GM18505 (cell line): ENCODE data around the gene FANCI.

Experiments
- ATAC-seq: cut with Tn5 transposase; IDR thresholded peaks from one replicate; pipeline ENCODE4 v1.9.1; 2021; ENCODE audit not compliant: unreplicated experiment
- POLR2A ChIP-seq: IDR thresholded peaks from 4 replicates; pipeline ENCODE4 v1.6.1; 2011; ENCODE audit warnings: borderline replicate concordance; ENCODE audit not compliant: insufficient read depth, insufficient read length; ENCODE audit errors: extremely low read depth

The FANCI gene

GRCh38 chr15:89206908-89207331 is 36.9 kb upstream of the FANCI start:
- peak; percentile 78 for ATAC-seq
- no peak for TF ChIP-seq POLR2A

- TF ChIP-seq POLR2A: no peak
- no peak for ATAC-seq
Observed at GRCh38 chr15:89208256-89208655, 35.5 kb upstream of the FANCI start.

- no peak for TF ChIP-seq POLR2A
- ATAC-seq: no peak
Observed at GRCh38 chr15:89209057-89209456, 34.7 kb upstream of the FANCI start.

GRCh38 chr15:89211678-89212170 is 32.1 kb upstream of the FANCI start:
- no peak for ATAC-seq
- TF ChIP-seq POLR2A: no peak

GRCh38 chr15:89215627-89216026 is 28.2 kb upstream of the FANCI start:
- TF ChIP-seq POLR2A: no peak
- ATAC-seq: no peak

GRCh38 chr15:89217031-89217430 is 26.7 kb upstream of the FANCI start:
- TF ChIP-seq POLR2A: no peak
- ATAC-seq: no peak

GRCh38 chr15:89217686-89218376 is 25.9 kb upstream of the FANCI start:
- TF ChIP-seq POLR2A: no peak

GRCh38 chr15:89218531-89218930 is 25.2 kb upstream of the FANCI start:
- ATAC-seq: no peak
- no peak for TF ChIP-seq POLR2A

More at GRCh38 chr15:89217686-89218376, 25.9 kb upstream of the FANCI start:
- no peak for ATAC-seq

GRCh38 chr15:89221543-89221942 is 22.2 kb upstream of the FANCI start, which contains the start of gene RLBP1:
Gene RLBP1, minus strand, starts transcription at chr15:89221579. Its CDS starts 2,604 bp downstream, at chr15:89218975.
- no peak for TF ChIP-seq POLR2A
- ATAC-seq: no peak

- no peak for TF ChIP-seq POLR2A
- ATAC-seq: no peak
Observed at GRCh38 chr15:89225588-89225987, 18.2 kb upstream of the FANCI start.

- ATAC-seq: no peak
Observed at GRCh38 chr15:89226359-89227221, 17.2 kb upstream of the FANCI start.

GRCh38 chr15:89227425-89227824 is 16.4 kb upstream of the FANCI start:
- TF ChIP-seq POLR2A: no peak

More at GRCh38 chr15:89226359-89227221, 17.2 kb upstream of the FANCI start:
- TF ChIP-seq POLR2A: no peak

GRCh38 chr15:89230277-89230676 is 13.5 kb upstream of the FANCI start:
- ATAC-seq: no peak
- TF ChIP-seq POLR2A: no peak

More at GRCh38 chr15:89227425-89227824, 16.4 kb upstream of the FANCI start:
- ATAC-seq: no peak
